Fibroblast of the conjunctiva (primary cell): Measurements from ENCODE around the gene OSGIN1.

ENCODE experiments used
- DNase-seq: peaks from one replicate; pipeline ENCODE4 v3.0.0-alpha.2; 2010; ENCODE audit warnings: low read depth

The OSGIN1 gene

GRCh38 chr16:83971165-83972130, 18.4 kb downstream of the OSGIN1 start:
- no peak for DNase-seq

GRCh38 chr16:83972256-83973008, 19.4 kb downstream of the OSGIN1 start:
- no peak for DNase-seq

- no peak for DNase-seq
These were observed 20.0 kb downstream of the OSGIN1 start for GRCh38 chr16:83973077-83973476.

- no peak for DNase-seq
These were observed 20.7 kb downstream of the OSGIN1 start for GRCh38 chr16:83973581-83974385.

- DNase-seq, result no peak
These were observed 21.4 kb downstream of the OSGIN1 start for GRCh38 chr16:83974475-83974874.

GRCh38 chr16:83975590-83976260, 22.7 kb downstream of the OSGIN1 start:
- DNase-seq, result no peak

GRCh38 chr16:83977056-83977815, 24.2 kb downstream of the OSGIN1 start:
- DNase-seq, result no peak

- DNase-seq, result no peak
These were observed 25.4 kb downstream of the OSGIN1 start for GRCh38 chr16:83978401-83978904.

GRCh38 chr16:83979441-83979840, 26.4 kb downstream of the OSGIN1 start:
- DNase-seq, result no peak

- DNase-seq, result no peak
These were observed 27.8 kb downstream of the OSGIN1 start for GRCh38 chr16:83980794-83981193.

- DNase-seq, result no peak
These were observed 28.8 kb downstream of the OSGIN1 start for GRCh38 chr16:83981799-83982198.

GRCh38 chr16:83983491-83983890, 30.5 kb downstream of the OSGIN1 start:
- DNase-seq, result no peak

GRCh38 chr16:83989300-83989699, 36.3 kb downstream of the OSGIN1 start:
- DNase-seq, result no peak

- DNase-seq, result no peak
These were observed 37.5 kb downstream of the OSGIN1 start for GRCh38 chr16:83990492-83990891.

- DNase-seq, result peak; percentile 46
These were observed 39.6 kb downstream of the OSGIN1 start for GRCh38 chr16:83992624-83993023.

GRCh38 chr16:83994087-83994486, 41.0 kb downstream of the OSGIN1 start:
- DNase-seq, result peak; percentile 84

- DNase-seq, result no peak
These were observed 41.7 kb downstream of the OSGIN1 start for GRCh38 chr16:83994703-83995102.

- DNase-seq, result no peak
These were observed 42.7 kb downstream of the OSGIN1 start for GRCh38 chr16:83995754-83996153.

- no peak for DNase-seq
These were observed 43.6 kb downstream of the OSGIN1 start for GRCh38 chr16:83996481-83997252.

GRCh38 chr16:83998091-83998490, 45.1 kb downstream of the OSGIN1 start:
- no peak for DNase-seq
